ENCODE measurements around the gene OS9. TPM values are rescaled to one million over a fixed set of nuclear protein-coding genes. Genes with fewer than 3 reads are reported as not detected.
"Not testable (repeated sequence)": the region's sequence is repeated elsewhere in the genome, so short reads cannot be mapped to it uniquely, and the experiment has no call there.

OS9 gene
- total RNA-seq, 1 donor from 2014 or later = 97.4 TPM

DNA sequence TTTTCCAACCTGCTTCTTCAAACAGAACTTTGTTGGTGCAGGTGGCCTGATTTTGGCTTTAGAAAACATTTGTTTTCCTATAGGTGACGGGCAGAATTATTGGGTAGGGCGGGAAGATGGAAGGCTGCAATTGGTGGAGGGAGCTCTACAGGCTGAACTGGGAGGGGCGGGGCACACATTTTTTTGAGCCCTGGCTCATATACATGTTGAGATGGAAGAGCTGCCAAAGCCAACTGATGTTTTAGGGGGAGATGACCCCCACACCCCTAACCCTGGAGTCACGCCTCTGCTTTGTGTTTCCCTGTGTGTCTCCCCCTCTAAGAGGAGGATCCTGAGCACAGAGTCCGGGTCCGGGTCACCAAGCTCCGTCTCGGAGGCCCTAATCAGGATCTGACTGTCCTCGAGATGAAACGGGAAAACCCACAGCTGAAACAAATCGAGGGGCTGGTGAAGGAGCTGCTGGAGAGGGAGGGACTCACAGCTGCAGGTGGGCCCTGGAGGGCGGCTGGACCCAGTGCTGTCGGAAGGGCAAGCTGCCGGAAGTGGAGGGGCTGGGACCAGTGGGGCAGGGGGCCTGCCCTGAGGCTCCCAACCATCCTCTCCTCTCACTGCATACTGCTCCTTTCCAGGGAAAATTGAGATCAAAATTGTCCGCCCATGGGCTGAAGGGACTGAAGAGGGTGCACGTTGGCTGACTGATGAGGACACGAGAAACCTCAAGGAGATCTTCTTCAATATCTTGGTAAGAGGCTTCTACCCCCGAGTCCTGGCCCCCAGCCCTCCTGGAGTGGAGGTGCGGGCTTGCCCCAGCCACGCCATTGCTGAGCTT is 26.1 kb downstream of the OS9 start:
- intact Hi-C loops (cut with micrococcal nuclease) = no loop called here
- Mint-ChIP-seq H3K27ac (no peak overlapping the region), H3K9me3 (no peaks in the 10 kb centered on the region), H3K4me1 (ENCODE audit: low read depth) (no peaks in the 10 kb centered on the region), H3K27me3 (ENCODE audit: low read depth) (no peaks in the 10 kb centered on the region), H3K4me3 (ENCODE audit: low read depth) (no peak overlapping the region), H3K36me3 (ENCODE audit: low read depth) (peaks cover 53% of the 10 kb centered on the region)
- no peak for DNase-seq (ENCODE audit: low spot score)

DNA sequence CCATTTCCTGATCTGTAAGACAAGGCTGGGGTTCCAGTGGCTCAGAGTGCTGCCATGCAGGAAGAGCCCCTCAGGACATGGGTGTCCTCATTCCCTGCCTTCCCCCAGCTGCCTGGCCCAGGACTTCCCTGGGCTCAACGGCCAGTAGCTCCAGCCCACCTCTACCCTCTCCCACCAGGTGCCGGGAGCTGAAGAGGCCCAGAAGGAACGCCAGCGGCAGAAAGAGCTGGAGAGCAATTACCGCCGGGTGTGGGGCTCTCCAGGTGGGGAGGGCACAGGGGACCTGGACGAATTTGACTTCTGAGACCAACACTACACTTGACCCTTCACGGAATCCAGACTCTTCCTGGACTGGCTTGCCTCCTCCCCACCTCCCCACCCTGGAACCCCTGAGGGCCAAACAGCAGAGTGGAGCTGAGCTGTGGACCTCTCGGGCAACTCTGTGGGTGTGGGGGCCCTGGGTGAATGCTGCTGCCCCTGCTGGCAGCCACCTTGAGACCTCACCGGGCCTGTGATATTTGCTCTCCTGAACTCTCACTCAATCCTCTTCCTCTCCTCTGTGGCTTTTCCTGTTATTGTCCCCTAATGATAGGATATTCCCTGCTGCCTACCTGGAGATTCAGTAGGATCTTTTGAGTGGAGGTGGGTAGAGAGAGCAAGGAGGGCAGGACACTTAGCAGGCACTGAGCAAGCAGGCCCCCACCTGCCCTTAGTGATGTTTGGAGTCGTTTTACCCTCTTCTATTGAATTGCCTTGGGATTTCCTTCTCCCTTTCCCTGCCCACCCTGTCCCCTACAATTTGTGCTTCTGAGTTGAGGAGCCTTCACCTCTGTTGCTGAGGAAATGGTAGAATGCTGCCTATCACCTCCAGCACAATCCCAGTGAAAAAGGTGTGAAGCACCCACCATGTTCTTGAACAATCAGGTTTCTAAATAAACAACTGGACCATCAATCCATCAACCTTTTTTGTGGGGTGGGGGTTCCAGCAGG is 27.0 kb downstream of the OS9 start:
- DNase-seq (ENCODE audit: low spot score) = no peak
- Mint-ChIP-seq H3K9me3 (no peaks in the 10 kb centered on the region), H3K4me3 (ENCODE audit: low read depth) (no peak overlapping the region), H3K36me3 (ENCODE audit: low read depth) (peaks cover 52% of the 10 kb centered on the region), H3K27me3 (ENCODE audit: low read depth) (no peaks in the 10 kb centered on the region), H3K4me1 (ENCODE audit: low read depth) (no peaks in the 10 kb centered on the region), H3K27ac (no peak overlapping the region)
- intact Hi-C loops (cut with micrococcal nuclease) = no loop called here

DNA sequence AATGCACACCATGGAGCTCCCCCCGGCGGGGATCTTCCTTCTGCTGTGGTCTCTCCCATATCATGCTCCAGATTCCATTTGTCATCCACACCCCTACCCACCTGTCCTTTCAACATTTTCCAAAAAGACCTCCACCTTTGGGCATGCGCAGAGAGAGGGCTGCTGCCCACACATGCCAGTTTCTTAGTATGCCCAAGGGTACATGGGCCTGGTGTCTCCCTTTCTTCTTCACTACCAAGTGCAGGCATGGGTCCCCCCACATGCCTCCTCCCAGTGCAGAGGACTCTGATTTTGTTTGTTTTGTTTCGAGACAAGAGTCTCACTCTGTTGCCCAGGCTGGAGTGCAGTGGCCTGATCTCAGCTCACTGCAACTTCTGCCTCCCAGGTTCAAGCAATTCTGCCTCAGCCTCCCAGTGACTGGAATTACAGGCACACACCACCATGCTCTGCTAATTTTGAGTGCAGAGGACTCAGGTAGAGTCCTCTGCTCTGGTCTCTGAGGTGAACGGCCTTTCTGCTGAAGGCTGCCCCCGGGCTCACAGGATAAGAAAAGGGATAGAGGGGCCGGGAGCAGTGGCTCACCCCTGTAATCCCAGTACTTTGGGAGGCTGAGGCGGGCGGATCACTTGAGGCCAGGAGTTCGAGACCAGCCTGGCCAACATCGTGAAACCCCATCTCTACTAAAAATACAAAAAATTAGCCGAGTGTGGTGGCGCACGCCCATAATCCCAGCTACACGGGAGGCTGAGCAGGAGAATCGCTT is 28.1 kb downstream of the OS9 start:
- H3K9me3 Mint-ChIP-seq; H3K4me3 Mint-ChIP-seq (ENCODE audit: low read depth); DNase-seq (ENCODE audit: low spot score); H3K4me1 Mint-ChIP-seq (ENCODE audit: low read depth); intact Hi-C loops (cut with micrococcal nuclease); H3K27ac Mint-ChIP-seq; H3K27me3 Mint-ChIP-seq (ENCODE audit: low read depth): not testable (repeated sequence)
- peaks cover 45% of the 10 kb centered on the region for H3K36me3 Mint-ChIP-seq (ENCODE audit: low read depth)

DNA sequence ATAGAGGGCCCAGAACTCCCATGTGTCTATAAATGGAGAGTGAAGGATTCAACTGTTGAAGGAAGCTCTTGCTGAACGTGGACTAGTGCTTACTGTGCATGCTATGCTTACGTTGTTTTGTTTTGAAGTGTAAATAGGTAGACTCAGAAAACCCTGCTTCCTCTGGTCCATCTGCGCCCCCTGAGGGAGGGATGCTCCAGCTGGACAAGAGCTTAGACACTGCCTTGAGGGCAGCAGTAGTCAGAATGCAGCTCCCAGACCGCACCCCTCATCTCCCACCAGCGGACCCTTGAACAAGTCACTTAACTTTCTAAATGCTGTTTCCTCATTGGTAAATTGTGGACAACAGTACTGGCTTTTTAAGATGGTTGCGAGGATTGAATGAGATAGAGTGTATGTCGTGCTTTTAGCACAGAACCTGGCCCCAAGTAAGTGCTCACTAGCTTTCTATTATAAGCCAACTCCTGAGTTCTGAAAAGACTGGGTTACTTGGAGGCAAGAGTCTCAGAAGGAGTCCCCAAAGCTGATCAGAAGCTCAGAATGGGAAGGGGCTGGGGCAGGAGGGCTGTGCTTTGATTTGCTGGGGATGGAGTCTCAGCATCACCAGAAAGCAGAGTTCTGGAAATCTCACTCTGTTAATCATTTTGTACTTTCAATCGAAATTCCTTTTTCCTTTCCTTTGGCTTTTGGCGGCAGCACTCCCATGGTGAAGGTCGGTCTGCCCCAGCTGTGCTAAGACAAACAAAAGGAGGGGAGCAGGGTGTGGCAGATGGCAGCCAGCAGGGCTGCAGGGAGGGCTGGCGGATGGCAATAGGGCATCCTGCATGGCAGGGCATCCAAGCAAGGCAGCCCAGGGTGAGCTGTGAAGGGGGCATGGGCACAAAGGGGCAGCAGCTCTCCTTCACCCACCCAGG is 29.0 kb downstream of the OS9 start:
- H3K9me3 Mint-ChIP-seq = no peaks in the 10 kb centered on the region
- intact Hi-C loops (cut with micrococcal nuclease) = no loop called here
- H3K4me3 Mint-ChIP-seq (ENCODE audit: low read depth) = no peak overlapping the region
- peaks cover 44% of the 10 kb centered on the region for H3K36me3 Mint-ChIP-seq (ENCODE audit: low read depth)
- no peaks in the 10 kb centered on the region for H3K27me3 Mint-ChIP-seq (ENCODE audit: low read depth)
- no peak for DNase-seq (ENCODE audit: low spot score)
- H3K27ac Mint-ChIP-seq = no peak overlapping the region
- H3K4me1 Mint-ChIP-seq (ENCODE audit: low read depth) = no peaks in the 10 kb centered on the region

DNA sequence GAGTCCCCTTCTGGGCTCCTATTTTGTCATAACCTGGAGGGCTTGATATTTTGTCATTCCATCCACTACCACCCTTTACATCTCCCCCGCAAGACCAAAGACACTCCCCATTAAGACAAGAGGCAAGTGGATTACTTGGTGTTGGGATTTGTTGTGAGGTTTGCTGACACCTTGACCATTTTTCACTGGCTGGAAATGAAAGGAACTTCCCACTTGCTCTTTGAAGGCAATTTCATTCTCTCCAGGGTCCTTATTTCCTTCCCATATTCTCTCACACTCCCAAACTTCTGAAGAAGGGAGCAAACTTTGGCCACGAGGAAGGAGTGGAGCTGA is 29.7 kb downstream of the OS9 start:
- Mint-ChIP-seq H3K36me3 (ENCODE audit: low read depth) (peaks cover 45% of the 10 kb centered on the region), H3K27me3 (ENCODE audit: low read depth) (no peaks in the 10 kb centered on the region), H3K9me3 (no peaks in the 10 kb centered on the region), H3K27ac (no peak overlapping the region), H3K4me1 (ENCODE audit: low read depth) (no peaks in the 10 kb centered on the region), H3K4me3 (ENCODE audit: low read depth) (no peak overlapping the region)
- intact Hi-C loops (cut with micrococcal nuclease) = no loop called here
- DNase-seq (ENCODE audit: low spot score) = no peak

DNA sequence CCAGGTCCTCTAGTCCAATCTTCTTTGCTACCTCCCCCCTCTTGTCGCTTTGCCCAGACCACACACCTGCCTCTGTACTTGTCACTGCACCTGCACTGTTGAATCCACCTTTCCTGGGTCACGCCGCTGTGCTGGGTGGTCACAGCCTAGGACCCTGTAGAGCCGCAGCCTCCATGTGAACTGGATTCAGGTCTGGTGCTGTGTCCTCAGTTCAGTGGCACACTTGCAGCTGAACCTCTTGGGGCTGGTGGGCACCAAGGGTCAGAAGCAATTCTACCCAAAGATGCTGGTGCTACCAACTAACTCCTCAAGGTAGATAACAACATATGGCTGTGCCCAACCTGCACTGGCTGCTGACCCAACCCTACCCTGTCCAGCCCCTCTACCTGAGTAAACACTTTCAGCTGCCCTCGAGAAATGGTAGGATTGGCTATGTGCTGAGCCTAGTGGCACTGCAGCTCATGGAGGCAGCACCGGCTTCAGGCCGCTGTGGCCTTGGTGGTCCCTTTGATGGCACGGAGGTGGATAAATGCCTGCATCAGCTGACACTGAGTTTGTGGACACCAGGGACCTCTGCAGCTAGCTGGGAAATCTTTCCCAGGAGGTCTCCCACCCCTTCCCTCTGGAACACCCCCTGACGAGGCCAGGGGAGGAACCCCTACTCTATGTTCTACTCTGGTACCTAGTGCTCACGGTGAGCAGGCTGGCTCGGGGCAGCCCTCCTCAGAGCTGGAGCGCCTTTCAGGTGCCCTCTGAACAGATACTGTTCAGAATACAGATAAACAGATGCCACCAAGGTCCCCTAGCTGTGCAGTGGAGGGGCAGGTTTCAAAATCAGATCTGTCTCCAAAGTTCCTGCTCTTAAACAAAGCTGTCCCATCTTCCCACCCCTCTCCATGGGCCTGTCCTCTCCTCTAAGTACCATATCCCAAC is 30.3 kb downstream of the OS9 start:
- Mint-ChIP-seq H3K4me1 (ENCODE audit: low read depth) (no peaks in the 10 kb centered on the region), H3K27me3 (ENCODE audit: low read depth) (no peaks in the 10 kb centered on the region), H3K36me3 (ENCODE audit: low read depth) (peaks cover 44% of the 10 kb centered on the region), H3K9me3 (no peaks in the 10 kb centered on the region), H3K27ac (no peak overlapping the region), H3K4me3 (ENCODE audit: low read depth) (no peak overlapping the region)
- DNase-seq (ENCODE audit: low spot score) = no peak
- intact Hi-C loops (cut with micrococcal nuclease) = no loop called here

DNA sequence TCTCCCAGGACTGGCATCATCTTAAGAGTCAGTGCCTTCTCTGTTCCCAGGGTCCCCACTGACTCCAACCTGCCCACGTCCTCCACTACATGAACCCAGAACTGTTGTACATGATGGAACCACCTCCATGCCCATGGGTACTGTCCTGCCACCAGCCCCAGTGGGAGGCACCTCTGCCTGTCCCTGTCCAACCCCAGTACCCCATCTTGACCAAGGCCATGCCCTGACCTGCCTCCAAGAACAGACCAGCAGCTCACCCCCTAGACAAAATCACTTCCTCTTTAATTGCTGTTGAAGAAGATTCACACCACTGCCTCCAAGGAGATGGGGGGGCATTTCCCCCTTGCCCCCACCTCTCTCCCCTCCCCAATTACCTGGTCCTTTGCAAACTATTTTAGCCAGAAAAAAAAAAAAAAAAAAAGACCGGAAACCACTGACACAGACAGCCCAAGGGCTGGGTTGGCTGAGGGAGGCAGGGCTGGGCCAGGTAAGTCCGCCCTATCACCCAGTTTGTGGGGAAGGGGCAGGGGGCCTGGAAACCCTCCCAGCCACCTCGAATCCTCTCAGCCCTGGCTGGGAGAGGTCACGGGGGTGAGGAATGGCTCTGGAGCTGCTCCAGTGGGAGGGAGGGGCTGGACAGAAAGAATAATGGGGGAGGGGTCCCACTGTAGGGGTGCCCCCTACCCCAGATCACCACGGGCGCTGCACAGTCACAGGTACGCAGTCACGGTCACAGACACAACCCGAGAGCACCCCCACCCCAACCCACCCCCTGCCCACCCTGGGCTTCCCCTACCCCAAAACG is 31.2 kb downstream of the OS9 start:
- no peak overlapping the region for H3K27ac Mint-ChIP-seq
- no peak for DNase-seq (ENCODE audit: low spot score)
- H3K4me3 Mint-ChIP-seq (ENCODE audit: low read depth) = no peak overlapping the region
- H3K36me3 Mint-ChIP-seq (ENCODE audit: low read depth) = peaks cover 39% of the 10 kb centered on the region
- no peaks in the 10 kb centered on the region for H3K4me1 Mint-ChIP-seq (ENCODE audit: low read depth)
- H3K9me3 Mint-ChIP-seq = no peaks in the 10 kb centered on the region
- no peaks in the 10 kb centered on the region for H3K27me3 Mint-ChIP-seq (ENCODE audit: low read depth)
- intact Hi-C loops (cut with micrococcal nuclease) = no loop called here

DNA sequence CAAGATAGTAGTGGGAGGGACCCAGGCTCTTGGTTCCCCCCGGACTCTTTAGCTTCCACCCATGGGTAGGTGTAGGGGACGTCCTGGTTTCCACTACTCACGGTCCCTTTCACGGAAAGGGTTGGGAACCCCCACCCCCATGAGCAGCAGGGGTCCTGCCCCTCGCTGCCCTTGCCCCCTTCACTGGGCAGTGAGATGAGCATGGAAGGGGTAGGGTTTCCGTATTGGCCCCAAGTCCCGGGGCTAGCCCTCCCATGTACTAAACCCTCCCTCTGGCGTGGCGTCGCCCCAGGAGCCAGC is 31.9 kb downstream of the OS9 start:
- Mint-ChIP-seq H3K9me3 (no peaks in the 10 kb centered on the region), H3K4me1 (ENCODE audit: low read depth) (no peaks in the 10 kb centered on the region), H3K27me3 (ENCODE audit: low read depth) (no peaks in the 10 kb centered on the region), H3K36me3 (ENCODE audit: low read depth) (peaks cover 42% of the 10 kb centered on the region), H3K4me3 (ENCODE audit: low read depth) (no peak overlapping the region), H3K27ac (no peak overlapping the region)
- intact Hi-C loops (cut with micrococcal nuclease) = no loop called here
- DNase-seq (ENCODE audit: low spot score) = no peak

DNA sequence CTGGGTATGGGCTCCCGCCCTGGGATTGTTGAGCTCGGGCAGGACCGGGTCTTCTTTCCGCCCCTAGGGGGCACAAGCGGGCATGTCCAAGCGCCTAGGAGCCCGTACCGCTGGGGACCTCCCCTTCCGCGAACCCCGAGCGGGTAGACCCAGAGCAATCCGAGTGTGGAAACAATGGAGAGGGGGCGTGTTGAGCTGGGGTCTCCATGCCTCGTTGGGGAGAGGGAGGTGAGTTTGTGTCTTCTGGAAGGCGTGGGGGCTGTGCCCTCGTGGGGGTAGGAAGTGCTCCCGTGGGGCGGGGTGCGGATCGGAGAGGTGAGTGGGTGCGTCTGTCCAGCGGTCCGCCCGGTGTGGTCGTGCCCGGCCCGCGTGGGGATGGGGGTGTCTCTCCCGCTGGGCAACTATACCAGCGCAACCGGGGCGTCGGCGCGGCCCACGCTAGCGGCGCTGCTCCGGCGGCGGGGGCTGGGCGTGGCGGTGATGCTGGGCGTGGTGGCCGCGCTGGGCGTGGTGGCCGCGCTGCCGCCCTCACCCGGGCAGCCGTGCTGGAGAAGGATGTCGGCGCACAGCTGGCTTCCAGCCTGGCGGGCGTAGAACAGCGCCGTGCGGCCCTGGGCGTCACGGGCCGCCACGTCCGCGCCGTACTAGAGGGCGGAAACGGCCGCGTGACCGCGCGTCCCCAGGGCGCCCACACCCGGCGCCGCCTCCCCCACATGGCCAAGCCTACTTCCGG is 32.4 kb downstream of the OS9 start:
- H3K27me3 Mint-ChIP-seq (ENCODE audit: low read depth) = no peaks in the 10 kb centered on the region
- no peaks in the 10 kb centered on the region for H3K9me3 Mint-ChIP-seq
- H3K4me3 Mint-ChIP-seq (ENCODE audit: low read depth) = no peak overlapping the region
- H3K4me1 Mint-ChIP-seq (ENCODE audit: low read depth) = no peaks in the 10 kb centered on the region
- peaks cover 44% of the 10 kb centered on the region for H3K36me3 Mint-ChIP-seq (ENCODE audit: low read depth)
- intact Hi-C loops (cut with micrococcal nuclease) = no loop called here
- H3K27ac Mint-ChIP-seq = no peak overlapping the region
- no peak for DNase-seq (ENCODE audit: low spot score)

DNA sequence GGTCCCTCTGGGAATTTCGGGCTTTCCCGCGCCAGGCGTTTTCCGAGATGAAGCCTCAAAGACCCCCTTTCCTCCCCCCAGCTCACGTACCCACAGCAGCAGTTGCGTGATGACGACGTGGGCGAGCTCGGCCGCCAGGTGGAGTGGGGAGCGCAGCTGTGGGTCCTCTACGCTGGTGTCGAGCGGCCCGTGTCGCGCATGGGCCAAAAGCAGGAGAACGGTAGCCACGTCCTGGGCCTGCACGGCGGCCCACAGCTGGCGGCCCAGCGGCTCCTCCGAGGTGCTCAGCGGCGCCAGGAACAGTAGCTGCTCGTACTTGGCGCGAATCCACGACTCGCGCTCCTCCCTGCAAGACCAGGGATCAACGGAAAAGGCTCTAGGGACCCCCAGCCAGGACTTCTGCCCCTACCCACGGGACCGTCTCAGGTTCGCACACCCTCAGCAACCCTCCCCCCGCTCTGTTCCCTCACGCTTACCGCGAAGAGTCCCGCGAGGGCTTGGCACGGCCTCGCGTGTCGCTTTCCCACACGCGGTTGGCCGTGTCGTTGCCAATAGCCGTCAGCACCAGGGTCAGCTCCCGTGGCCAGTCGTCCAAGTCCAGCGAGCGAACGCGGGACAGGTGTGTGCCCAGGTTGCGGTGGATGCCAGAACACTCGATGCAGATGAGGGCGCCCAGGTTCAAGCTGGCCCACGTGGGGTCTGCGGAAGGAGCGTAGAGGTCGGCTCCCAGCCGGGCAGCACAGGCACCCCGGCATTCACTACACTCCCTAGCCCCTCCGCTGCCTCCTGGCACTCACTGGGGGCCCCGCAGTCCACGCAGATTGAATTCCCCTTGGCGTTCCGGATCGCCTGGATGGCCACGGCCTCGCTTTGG is 33.2 kb downstream of the OS9 start:
- no peak overlapping the region for H3K27ac Mint-ChIP-seq
- intact Hi-C loops (cut with micrococcal nuclease) = no loop called here
- DNase-seq (ENCODE audit: low spot score) = no peak
- H3K9me3 Mint-ChIP-seq = no peaks in the 10 kb centered on the region
- H3K36me3 Mint-ChIP-seq (ENCODE audit: low read depth) = peaks cover 45% of the 10 kb centered on the region
- no peaks in the 10 kb centered on the region for H3K4me1 Mint-ChIP-seq (ENCODE audit: low read depth)
- no peaks in the 10 kb centered on the region for H3K27me3 Mint-ChIP-seq (ENCODE audit: low read depth)
- H3K4me3 Mint-ChIP-seq (ENCODE audit: low read depth) = no peak overlapping the region
